ENCODE data around the gene SPATA2. TPM values are rescaled to one million over a fixed set of nuclear protein-coding genes. Genes with fewer than 3 reads are reported as not detected.

Gene SPATA2
- total and polyA plus RNA-seq, 2 of the 13 experiments (the other 11 are each of a cell fraction or from before 2014, with no cell fraction given), result 3.2 to 8.7 TPM

- intact Hi-C loops (cut with micrococcal nuclease; ENCODE audit: unreplicated experiment), result no loop called here
Measured at GRCh38 chr20:49878977-49879376, 36.4 kb downstream of the SPATA2 start.

More at GRCh38 chr20:49878977-49879376, 36.4 kb downstream of the SPATA2 start:
- Histone ChIP-seq H3K4me2 (ENCODE audit: low read depth, low read length) (no peak overlapping the region), H3K27me3 (ENCODE audit: control insufficient read depth in 1 of 2, insufficient read depth in 2 of 2, low read length in 2 of 2) (no peaks in the 10 kb centered on the region), H2AFZ (ENCODE audit: low read length) (no peak overlapping the region), H4K20me1 (ENCODE audit: insufficient read depth, low read length) (no peaks in the 10 kb centered on the region), H3K4me1 (ENCODE audit: insufficient read depth, low read length) (peaks cover 38% of the 10 kb centered on the region), H3K36me3 (replicated peaks in 1 of 2; ENCODE audit: control insufficient read depth in 1 of 2, insufficient read depth in 2 of 2, low read length in 2 of 2) (peaks cover 12 to 29% of the 10 kb centered on the region in 2 experiments; a peak in 4 of 5 replicates), H3K4me3 (replicated peaks in 1 of 3; ENCODE audit: insufficient read depth in 1 of 3, low read depth in 2 of 3, low read length in 3 of 3) (no peak overlapping the region), H3K9me3 (ENCODE audit: low read length) (no peaks in the 10 kb centered on the region), H3K79me2 (ENCODE audit: insufficient read depth, low read length) (no peaks in the 10 kb centered on the region), H3K27ac (ENCODE audit: extremely low read length, insufficient read depth, low read length) (no peak overlapping the region), H3K9ac (ENCODE audit: insufficient read depth, low read depth, low read length) (no peak overlapping the region)
- DNase-seq (ENCODE audit: low spot score) (no peak), ATAC-seq (no peak), FAIRE-seq (no peak)
- 93% methylated on average over 1 of the region's 1 CpG for WGBS (ENCODE audit: low lambda C conversion rate)
- CTCF ChIA-PET (ENCODE audit: low intra/inter-chr PET ratio, low total read pairs), result no interaction called here
- TF ChIP-seq ZNF780A (CRISPR knock-in tag; IDR thresholded peaks at IDR 0.05) (no peak), ZNF18 (CRISPR knock-in tag; IDR thresholded peaks at IDR 0.05; ENCODE audit: insufficient replicate concordance) (no peak), ZNF382 (CRISPR knock-in tag; IDR thresholded peaks at IDR 0.05; ENCODE audit: borderline replicate concordance) (no peak), KDM6A (CRISPR knock-in tag; IDR thresholded peaks at IDR 0.05; ENCODE audit: low read depth) (no peak), RAD51 (IDR thresholded peaks at IDR 0.05; ENCODE audit: borderline replicate concordance) (no peak), ZNF275 (CRISPR knock-in tag; IDR thresholded peaks at IDR 0.05; ENCODE audit: borderline replicate concordance) (no peak)
- no TSS peak for BruUV-seq (replicated peaks)
- POLR2A ChIA-PET, result no interaction called here
- in situ Hi-C loops (cut with HindIII; ENCODE audit: extremely low pct_ligation_motif_present, low pct_unique_long_range_greater_than_20kb), result loop anchor here (25.0 kb wide), 1 partner anchor 542 kb away; no protein-coding TSS in a partner anchor

Data from HepG2 (cell line).